ENCODE measurements around the gene KRTAP6-1. TPM values are rescaled to one million over a fixed set of nuclear protein-coding genes. Genes with fewer than 3 reads are reported as not detected.

The KRTAP6-1 gene
- total RNA-seq, 4 donors from 2014 or later = not detected

DNA sequence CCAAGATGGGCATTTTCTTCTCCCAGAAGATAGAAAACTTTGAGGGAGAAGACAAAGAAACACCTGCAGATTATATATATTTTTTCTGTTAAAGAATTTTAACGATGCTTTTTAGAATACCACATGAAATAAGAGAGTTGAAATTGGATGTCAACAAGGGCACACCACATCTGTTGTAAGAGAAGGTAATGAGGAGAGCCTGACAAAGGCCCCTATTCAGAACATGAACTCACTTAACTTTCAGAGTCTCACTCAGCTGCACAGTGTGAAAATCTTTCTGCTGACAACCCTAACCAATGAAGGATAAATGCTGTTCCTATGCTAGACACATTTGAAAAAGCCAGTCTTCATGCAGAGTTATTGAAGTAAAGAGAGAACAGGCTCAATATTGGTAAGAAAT, 30.9 kb downstream of the KRTAP6-1 start:
- no peak for DNase-seq (ENCODE audit: low spot score in 2 of 2)
- TF ChIP-seq POLR2A (IDR thresholded peaks at IDR 0.05) = no peak
- 24 to 31% methylated on average over 1 of the region's 1 CpG for WGBS, 2 donors
- Histone ChIP-seq H3K27me3 (no peaks in the 10 kb centered on the region), H3K27ac (no peak overlapping the region), H3K4me1 (no peaks in the 10 kb centered on the region), H3K9me3 (no peaks in the 10 kb centered on the region), H3K4me3 (no peak overlapping the region), H3K36me3 (no peaks in the 10 kb centered on the region)

DNA sequence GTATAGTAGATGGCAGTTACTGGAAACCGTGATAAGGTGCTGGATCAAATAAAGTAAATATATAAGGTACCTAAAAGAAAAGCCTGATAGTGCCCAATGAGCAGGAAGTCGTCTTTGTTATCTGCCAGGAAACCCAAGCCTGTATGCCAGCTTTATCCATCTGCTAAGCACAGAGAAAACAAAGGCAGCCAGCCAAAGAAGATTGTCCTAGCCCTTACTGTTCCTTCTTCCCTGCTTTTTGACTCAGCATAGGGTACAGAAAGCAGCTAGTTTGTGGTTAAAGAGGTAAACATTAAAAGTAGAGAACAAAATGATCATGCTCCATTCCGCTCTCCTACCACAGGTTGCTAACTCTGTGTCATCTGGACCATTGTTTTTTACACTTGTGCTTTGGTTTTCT, 33.6 kb downstream of the KRTAP6-1 start:
- H3K27ac ChIP-seq = no peak overlapping the region
- DNase-seq (ENCODE audit: low spot score in 2 of 2) = no peak
- H3K9me3 ChIP-seq = no peaks in the 10 kb centered on the region

DNA sequence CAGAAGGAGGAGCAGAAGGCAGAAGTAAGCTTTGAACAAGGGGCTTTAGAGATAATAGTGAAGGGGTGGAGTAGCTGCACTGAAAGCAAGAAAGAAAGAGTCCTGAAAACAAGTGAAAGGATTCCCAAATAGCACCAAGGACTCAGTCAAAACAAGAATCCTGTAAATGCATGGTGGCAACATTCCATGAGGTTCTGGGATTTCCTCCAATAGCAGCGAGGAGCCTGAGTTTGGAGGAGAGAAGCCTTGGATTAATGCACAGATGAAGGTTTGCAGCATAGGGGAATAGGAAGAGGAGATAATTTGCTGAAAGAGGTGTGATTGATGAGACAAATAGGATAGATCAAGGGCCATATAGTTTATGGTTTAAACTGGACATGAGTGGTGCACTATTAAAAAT, 34.4 kb downstream of the KRTAP6-1 start:
- no peaks in the 10 kb centered on the region for H3K36me3 ChIP-seq
- H3K4me1 ChIP-seq = no peaks in the 10 kb centered on the region
- TF ChIP-seq, protein P1, sequence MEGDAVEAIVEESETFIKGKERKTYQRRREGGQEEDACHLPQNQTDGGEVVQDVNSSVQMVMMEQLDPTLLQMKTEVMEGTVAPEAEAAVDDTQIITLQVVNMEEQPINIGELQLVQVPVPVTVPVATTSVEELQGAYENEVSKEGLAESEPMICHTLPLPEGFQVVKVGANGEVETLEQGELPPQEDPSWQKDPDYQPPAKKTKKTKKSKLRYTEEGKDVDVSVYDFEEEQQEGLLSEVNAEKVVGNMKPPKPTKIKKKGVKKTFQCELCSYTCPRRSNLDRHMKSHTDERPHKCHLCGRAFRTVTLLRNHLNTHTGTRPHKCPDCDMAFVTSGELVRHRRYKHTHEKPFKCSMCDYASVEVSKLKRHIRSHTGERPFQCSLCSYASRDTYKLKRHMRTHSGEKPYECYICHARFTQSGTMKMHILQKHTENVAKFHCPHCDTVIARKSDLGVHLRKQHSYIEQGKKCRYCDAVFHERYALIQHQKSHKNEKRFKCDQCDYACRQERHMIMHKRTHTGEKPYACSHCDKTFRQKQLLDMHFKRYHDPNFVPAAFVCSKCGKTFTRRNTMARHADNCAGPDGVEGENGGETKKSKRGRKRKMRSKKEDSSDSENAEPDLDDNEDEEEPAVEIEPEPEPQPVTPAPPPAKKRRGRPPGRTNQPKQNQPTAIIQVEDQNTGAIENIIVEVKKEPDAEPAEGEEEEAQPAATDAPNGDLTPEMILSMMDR (IDR thresholded peaks at IDR 0.05) = no peak
- no peak for TF ChIP-seq EP300 (IDR thresholded peaks at IDR 0.05)
- no peak for TF ChIP-seq POLR2A (IDR thresholded peaks at IDR 0.05)
- WGBS, 2 donors = 54 to 57% methylated on average over 1 of the region's 1 CpG
- no peak for DNase-seq (ENCODE audit: low spot score in 2 of 2)
- H3K4me3 ChIP-seq = no peak overlapping the region
- H3K27me3 ChIP-seq = no peaks in the 10 kb centered on the region
- H3K27ac ChIP-seq = no peak overlapping the region
- H3K9me3 ChIP-seq = no peaks in the 10 kb centered on the region

More for the DNA sequence above, 33.6 kb downstream of the KRTAP6-1 start:
- Histone ChIP-seq H3K4me3 (no peak overlapping the region), H3K4me1 (no peaks in the 10 kb centered on the region), H3K27me3 (no peaks in the 10 kb centered on the region), H3K36me3 (no peaks in the 10 kb centered on the region)
- TF ChIP-seq POLR2A (IDR thresholded peaks at IDR 0.05) (no peak), EP300 (IDR thresholded peaks at IDR 0.05) (no peak)
- TF ChIP-seq, protein P1 (IDR thresholded peaks at IDR 0.05) = no peak
- 74 to 77% methylated on average over 3 of the region's 3 CpGs for WGBS, 2 donors

DNA sequence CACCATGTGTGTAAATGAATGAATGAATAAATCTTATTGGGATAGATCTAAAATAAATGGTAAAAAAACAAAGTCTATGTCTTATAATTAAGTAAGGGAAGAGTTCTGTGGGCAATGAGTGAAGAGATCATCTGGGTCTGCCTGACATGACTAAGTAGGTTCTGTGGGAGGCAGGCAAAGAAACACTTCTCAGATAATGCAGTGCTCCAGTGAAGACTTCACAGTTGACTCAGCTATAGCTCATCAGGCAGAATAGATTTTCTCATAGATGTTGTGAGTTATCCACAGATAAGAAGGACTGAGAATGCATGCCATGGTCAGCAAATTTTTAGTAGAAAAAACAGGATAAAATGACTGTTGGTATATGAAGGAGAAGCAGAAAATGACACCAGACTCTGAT, 36.0 kb downstream of the KRTAP6-1 start:
- TF ChIP-seq, protein P1 (IDR thresholded peaks at IDR 0.05) = no peak
- TF ChIP-seq EP300 (IDR thresholded peaks at IDR 0.05) (no peak), POLR2A (IDR thresholded peaks at IDR 0.05) (no peak)
- H3K27me3 ChIP-seq = no peaks in the 10 kb centered on the region
- H3K4me1 ChIP-seq = no peaks in the 10 kb centered on the region
- no peak overlapping the region for H3K27ac ChIP-seq
- DNase-seq (ENCODE audit: low spot score in 2 of 2) = no peak
- H3K36me3 ChIP-seq = no peaks in the 10 kb centered on the region
- H3K9me3 ChIP-seq = no peaks in the 10 kb centered on the region
- H3K4me3 ChIP-seq = no peak overlapping the region

DNA sequence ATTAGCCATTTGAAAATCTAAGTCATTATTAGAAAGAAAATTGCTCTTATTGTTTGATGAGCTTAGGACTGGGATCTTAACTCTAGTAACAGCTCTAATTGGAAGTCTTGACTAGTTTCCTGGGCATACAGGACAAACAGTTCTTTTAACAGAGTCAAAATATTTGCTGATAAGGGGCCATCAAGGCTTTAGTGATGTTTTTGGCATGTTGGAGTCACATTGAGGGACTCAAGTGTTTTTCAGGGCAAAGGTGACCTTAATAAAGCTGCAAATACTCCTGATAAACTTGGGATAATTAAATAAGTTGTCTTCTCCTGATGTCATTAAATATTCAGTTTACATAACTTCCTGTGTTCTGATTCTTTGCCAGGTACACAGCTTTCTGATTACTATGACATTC, 46.1 kb downstream of the KRTAP6-1 start:
- DNase-seq (ENCODE audit: low spot score in 2 of 2) = no peak
- Histone ChIP-seq H3K4me1 (no peaks in the 10 kb centered on the region), H3K4me3 (no peak overlapping the region), H3K36me3 (no peaks in the 10 kb centered on the region), H3K9me3 (no peaks in the 10 kb centered on the region), H3K27ac (no peak overlapping the region), H3K27me3 (no peaks in the 10 kb centered on the region)
- no peak for TF ChIP-seq EP300 (IDR thresholded peaks at IDR 0.05)
- TF ChIP-seq POLR2A (IDR thresholded peaks at IDR 0.05) = no peak

DNA sequence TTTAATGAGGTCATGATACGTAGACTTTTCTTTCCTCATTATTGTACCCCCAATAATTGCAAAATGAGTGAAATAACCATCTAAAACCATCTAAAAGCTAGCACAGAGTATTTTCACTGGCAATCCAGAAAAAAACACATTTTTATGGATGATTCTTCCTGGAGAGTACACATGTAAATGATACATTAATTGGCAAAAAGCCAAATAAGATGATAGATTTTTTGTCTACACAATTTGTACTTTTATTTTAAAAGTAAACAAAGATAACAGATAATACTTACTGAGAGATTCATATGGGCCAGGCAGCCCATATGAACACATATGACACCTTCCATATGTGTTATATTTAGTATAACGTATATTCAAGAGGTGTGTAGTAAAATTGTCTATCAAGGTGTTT, 50.1 kb downstream of the KRTAP6-1 start:
- DNase-seq (ENCODE audit: low spot score in 2 of 2) = no peak
- no peak for TF ChIP-seq EP300 (IDR thresholded peaks at IDR 0.05)
- no peak for TF ChIP-seq POLR2A (IDR thresholded peaks at IDR 0.05)
- TF ChIP-seq, protein P1 (IDR thresholded peaks at IDR 0.05) = no peak
- Histone ChIP-seq H3K27ac (no peak overlapping the region), H3K27me3 (no peaks in the 10 kb centered on the region), H3K36me3 (no peaks in the 10 kb centered on the region), H3K4me1 (no peaks in the 10 kb centered on the region), H3K4me3 (no peak overlapping the region), H3K9me3 (no peaks in the 10 kb centered on the region)
- 88 to 89% methylated on average over 2 of the region's 2 CpGs for WGBS, 2 donors

Small RNAs within 50 kb of the gene (small RNA-seq; reads per million reads assigned to genes)
- not detected for gene KRTAP20-1
- gene KRTAP20-3 = not detected
- gene KRTAP20-4 = not detected
- not detected for gene KRTAP22-1
- not detected for gene KRTAP22-2

Other genes with a start within 250 kb of the KRTAP6-1 start
- gene KRTAP13-2, start 241.7 kb downstream of the KRTAP6-1 start, total RNA-seq = not detected
- not detected for gene KRTAP13-1, start 217.9 kb downstream of the KRTAP6-1 start, total RNA-seq
- gene KRTAP13-3, start 188.0 kb downstream of the KRTAP6-1 start, total RNA-seq = not detected
- gene KRTAP13-4, start 183.7 kb downstream of the KRTAP6-1 start, total RNA-seq = not detected
- gene KRTAP15-1, start 173.7 kb downstream of the KRTAP6-1 start, total RNA-seq = not detected
- gene KRTAP19-1, start 133.6 kb downstream of the KRTAP6-1 start, total RNA-seq = not detected
- not detected for gene KRTAP19-2, start 126.5 kb downstream of the KRTAP6-1 start, total RNA-seq
- not detected for gene KRTAP19-3, start 121.9 kb downstream of the KRTAP6-1 start, total RNA-seq
- gene KRTAP19-4, start 116.8 kb downstream of the KRTAP6-1 start, total RNA-seq = not detected
- gene KRTAP19-5, start 111.8 kb downstream of the KRTAP6-1 start, total RNA-seq = not detected
- gene KRTAP19-6, start 72.1 kb downstream of the KRTAP6-1 start, total RNA-seq = not detected
- gene KRTAP19-7, start 52.6 kb downstream of the KRTAP6-1 start, total RNA-seq = not detected
- gene KRTAP22-2, start 23.5 kb downstream of the KRTAP6-1 start, total RNA-seq = not detected
- gene KRTAP6-3, start 21.5 kb downstream of the KRTAP6-1 start, total RNA-seq = not detected
- gene KRTAP6-2, start 15.0 kb downstream of the KRTAP6-1 start, total RNA-seq = not detected
- gene KRTAP22-1, start 12.8 kb downstream of the KRTAP6-1 start, total RNA-seq = not detected
- not detected for gene KRTAP20-1, start 2.5 kb upstream of the KRTAP6-1 start, total RNA-seq
- gene KRTAP20-4, start 6.7 kb upstream of the KRTAP6-1 start, total RNA-seq = not detected
- gene KRTAP20-2, start 21.3 kb upstream of the KRTAP6-1 start, total RNA-seq = not detected
- gene KRTAP20-3, start 28.9 kb upstream of the KRTAP6-1 start, total RNA-seq = not detected
- not detected for gene KRTAP21-3, start 104.8 kb upstream of the KRTAP6-1 start, total RNA-seq
- gene KRTAP21-2, start 133.3 kb upstream of the KRTAP6-1 start, total RNA-seq = not detected
- gene KRTAP21-1, start 141.5 kb upstream of the KRTAP6-1 start, total RNA-seq = not detected
- not detected for gene KRTAP8-1, start 199.3 kb upstream of the KRTAP6-1 start, total RNA-seq
- not detected for gene KRTAP7-1, start 215.8 kb upstream of the KRTAP6-1 start, total RNA-seq